Liver (tissue), 3 donors: ENCODE results near the gene EXOG.
"Not testable (repeated sequence)": the region's sequence is repeated elsewhere in the genome, so short reads cannot be mapped to it uniquely, and the experiment has no call there.

Experiments used
- RAD21 ChIP-seq, 2 donors: IDR thresholded peaks; 2 replicates each; pipeline ENCODE4 v1.6.1; 2016; ENCODE audit warnings: antibody characterized with exemption in 2 of 2, mild to moderate bottlenecking in 2 of 2
- YY1 ChIP-seq: IDR thresholded peaks from 2 replicates; pipeline ENCODE4 v1.6.1; 2016; ENCODE audit warnings: antibody characterized with exemption, mild to moderate bottlenecking
- TF ChIP-seq, protein P1 (sequence below): fragments of 150-350 bp; IDR thresholded peaks from 2 replicates; pipeline ENCODE4 v1.5.1; 2017; ENCODE audit warnings: improper control_type of control experiment, low read depth, low read length; ENCODE audit not compliant: missing input control
- TF ChIP-seq, protein P2 (sequence below): IDR thresholded peaks from 2 replicates; pipeline ENCODE4 v1.6.1; 2016; ENCODE audit warnings: antibody characterized with exemption, mild to moderate bottlenecking
- donor health status: healthy.
- donor health status: healthy.

DNA sequence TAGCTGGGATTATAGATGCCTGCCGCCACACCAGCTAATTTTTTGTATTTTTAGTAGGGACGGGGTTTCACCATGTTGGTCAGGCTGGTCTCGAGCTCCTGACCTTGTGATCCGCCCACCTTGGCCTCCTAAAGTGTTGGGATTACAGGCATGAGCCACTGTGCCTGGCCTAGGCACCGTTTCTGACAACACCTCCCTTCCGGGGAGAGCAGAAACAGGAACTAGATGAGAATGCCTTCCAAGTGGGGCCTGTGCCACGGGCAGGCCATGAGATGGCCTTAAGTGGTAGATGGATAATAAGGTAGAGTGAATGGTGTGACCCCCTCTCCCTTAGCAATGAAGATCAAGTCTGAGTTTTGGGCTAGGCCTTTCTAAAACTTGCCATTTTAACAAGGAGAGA lies 70.7 kb downstream of the EXOG start:
- TF ChIP-seq, protein P1, sequence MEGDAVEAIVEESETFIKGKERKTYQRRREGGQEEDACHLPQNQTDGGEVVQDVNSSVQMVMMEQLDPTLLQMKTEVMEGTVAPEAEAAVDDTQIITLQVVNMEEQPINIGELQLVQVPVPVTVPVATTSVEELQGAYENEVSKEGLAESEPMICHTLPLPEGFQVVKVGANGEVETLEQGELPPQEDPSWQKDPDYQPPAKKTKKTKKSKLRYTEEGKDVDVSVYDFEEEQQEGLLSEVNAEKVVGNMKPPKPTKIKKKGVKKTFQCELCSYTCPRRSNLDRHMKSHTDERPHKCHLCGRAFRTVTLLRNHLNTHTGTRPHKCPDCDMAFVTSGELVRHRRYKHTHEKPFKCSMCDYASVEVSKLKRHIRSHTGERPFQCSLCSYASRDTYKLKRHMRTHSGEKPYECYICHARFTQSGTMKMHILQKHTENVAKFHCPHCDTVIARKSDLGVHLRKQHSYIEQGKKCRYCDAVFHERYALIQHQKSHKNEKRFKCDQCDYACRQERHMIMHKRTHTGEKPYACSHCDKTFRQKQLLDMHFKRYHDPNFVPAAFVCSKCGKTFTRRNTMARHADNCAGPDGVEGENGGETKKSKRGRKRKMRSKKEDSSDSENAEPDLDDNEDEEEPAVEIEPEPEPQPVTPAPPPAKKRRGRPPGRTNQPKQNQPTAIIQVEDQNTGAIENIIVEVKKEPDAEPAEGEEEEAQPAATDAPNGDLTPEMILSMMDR = not testable (repeated sequence)
- TF ChIP-seq, protein P2, sequence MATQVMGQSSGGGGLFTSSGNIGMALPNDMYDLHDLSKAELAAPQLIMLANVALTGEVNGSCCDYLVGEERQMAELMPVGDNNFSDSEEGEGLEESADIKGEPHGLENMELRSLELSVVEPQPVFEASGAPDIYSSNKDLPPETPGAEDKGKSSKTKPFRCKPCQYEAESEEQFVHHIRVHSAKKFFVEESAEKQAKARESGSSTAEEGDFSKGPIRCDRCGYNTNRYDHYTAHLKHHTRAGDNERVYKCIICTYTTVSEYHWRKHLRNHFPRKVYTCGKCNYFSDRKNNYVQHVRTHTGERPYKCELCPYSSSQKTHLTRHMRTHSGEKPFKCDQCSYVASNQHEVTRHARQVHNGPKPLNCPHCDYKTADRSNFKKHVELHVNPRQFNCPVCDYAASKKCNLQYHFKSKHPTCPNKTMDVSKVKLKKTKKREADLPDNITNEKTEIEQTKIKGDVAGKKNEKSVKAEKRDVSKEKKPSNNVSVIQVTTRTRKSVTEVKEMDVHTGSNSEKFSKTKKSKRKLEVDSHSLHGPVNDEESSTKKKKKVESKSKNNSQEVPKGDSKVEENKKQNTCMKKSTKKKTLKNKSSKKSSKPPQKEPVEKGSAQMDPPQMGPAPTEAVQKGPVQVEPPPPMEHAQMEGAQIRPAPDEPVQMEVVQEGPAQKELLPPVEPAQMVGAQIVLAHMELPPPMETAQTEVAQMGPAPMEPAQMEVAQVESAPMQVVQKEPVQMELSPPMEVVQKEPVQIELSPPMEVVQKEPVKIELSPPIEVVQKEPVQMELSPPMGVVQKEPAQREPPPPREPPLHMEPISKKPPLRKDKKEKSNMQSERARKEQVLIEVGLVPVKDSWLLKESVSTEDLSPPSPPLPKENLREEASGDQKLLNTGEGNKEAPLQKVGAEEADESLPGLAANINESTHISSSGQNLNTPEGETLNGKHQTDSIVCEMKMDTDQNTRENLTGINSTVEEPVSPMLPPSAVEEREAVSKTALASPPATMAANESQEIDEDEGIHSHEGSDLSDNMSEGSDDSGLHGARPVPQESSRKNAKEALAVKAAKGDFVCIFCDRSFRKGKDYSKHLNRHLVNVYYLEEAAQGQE = not testable (repeated sequence)
- not testable (repeated sequence) for TF ChIP-seq RAD21 (IDR thresholded peaks at IDR 0.05); YY1
